ENCODE data around the gene ALOX15B. TPM values are rescaled to one million over a fixed set of nuclear protein-coding genes. Genes with fewer than 3 reads are reported as not detected.

The ALOX15B gene
- total and polyA plus RNA-seq, 9 donors, result 0.23 to 14.9 (median 0.78) TPM; not detected in 1

- no peak overlapping the region for H3K27ac ChIP-seq
- DNase-seq, result no peak
- intact Hi-C loops (cut with DNase I), result loop anchor here in 1 of 4 donors (5.0 kb wide), 1 partner anchor 220 kb away; no protein-coding TSS in a partner anchor
- H3K36me3 ChIP-seq, result no peaks in the 10 kb centered on the region
- 42 to 60% (median 54%) methylated on average over 10 of the region's 10 CpGs for WGBS, 3 donors
- no peak overlapping the region for H3K4me3 ChIP-seq
- H3K9me3 ChIP-seq, result no peaks in the 10 kb centered on the region
- TF ChIP-seq POLR2A (IDR thresholded peaks at IDR 0.05), result no peak
- peaks cover 5% of the 10 kb centered on the region for H3K4me1 ChIP-seq (ENCODE audit: insufficient read depth)
- no peaks in the 10 kb centered on the region for H3K27me3 ChIP-seq
These were observed 43.4 kb downstream of the ALOX15B start for GRCh38 chr17:8082292-8082691.

GRCh38 chr17:8084250-8084649, 45.4 kb downstream of the ALOX15B start:
- no peak overlapping the region for H3K27ac ChIP-seq
- H3K9me3 ChIP-seq, result no peaks in the 10 kb centered on the region
- no peaks in the 10 kb centered on the region for H3K36me3 ChIP-seq
- DNase-seq, result no peak
- WGBS, 3 donors, result 87 to 93% (median 88%) methylated on average over 6 of the region's 6 CpGs
- intact Hi-C loops (cut with DNase I), result loop anchor here in 1 of 4 donors (5.0 kb wide), 1 partner anchor 218 kb away; no protein-coding TSS in a partner anchor
- H3K4me1 ChIP-seq (ENCODE audit: insufficient read depth), result peaks cover 4% of the 10 kb centered on the region
- H3K27me3 ChIP-seq, result no peaks in the 10 kb centered on the region
- H3K4me3 ChIP-seq, result no peak overlapping the region
- TF ChIP-seq EP300 (IDR thresholded peaks at IDR 0.05), result no peak
- no peak for TF ChIP-seq POLR2A (IDR thresholded peaks at IDR 0.05)
- TF ChIP-seq, protein P1, sequence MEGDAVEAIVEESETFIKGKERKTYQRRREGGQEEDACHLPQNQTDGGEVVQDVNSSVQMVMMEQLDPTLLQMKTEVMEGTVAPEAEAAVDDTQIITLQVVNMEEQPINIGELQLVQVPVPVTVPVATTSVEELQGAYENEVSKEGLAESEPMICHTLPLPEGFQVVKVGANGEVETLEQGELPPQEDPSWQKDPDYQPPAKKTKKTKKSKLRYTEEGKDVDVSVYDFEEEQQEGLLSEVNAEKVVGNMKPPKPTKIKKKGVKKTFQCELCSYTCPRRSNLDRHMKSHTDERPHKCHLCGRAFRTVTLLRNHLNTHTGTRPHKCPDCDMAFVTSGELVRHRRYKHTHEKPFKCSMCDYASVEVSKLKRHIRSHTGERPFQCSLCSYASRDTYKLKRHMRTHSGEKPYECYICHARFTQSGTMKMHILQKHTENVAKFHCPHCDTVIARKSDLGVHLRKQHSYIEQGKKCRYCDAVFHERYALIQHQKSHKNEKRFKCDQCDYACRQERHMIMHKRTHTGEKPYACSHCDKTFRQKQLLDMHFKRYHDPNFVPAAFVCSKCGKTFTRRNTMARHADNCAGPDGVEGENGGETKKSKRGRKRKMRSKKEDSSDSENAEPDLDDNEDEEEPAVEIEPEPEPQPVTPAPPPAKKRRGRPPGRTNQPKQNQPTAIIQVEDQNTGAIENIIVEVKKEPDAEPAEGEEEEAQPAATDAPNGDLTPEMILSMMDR (IDR thresholded peaks at IDR 0.05), result no peak

GRCh38 chr17:8087075-8087951, 48.5 kb downstream of the ALOX15B start, which contains the start of gene ALOX12B:
TSS of gene ALOX12B (minus strand) at chr17:8087716. CDS start at chr17:8087442, 274 bp downstream.
- no peak for DNase-seq
- intact Hi-C loops (cut with DNase I), result no loop called here
- no peaks in the 10 kb centered on the region for H3K36me3 ChIP-seq
- no peaks in the 10 kb centered on the region for H3K9me3 ChIP-seq
- 77 to 83% (median 80%) methylated on average over 20 of the region's 20 CpGs for WGBS, 3 donors
- H3K27me3 ChIP-seq, result no peaks in the 10 kb centered on the region
- H3K4me3 ChIP-seq, result no peak within 1 kb of the TSS
- TF ChIP-seq, protein P1 (IDR thresholded peaks at IDR 0.05), result no peak
- TF ChIP-seq EP300 (IDR thresholded peaks at IDR 0.05) (no peak), POLR2A (IDR thresholded peaks at IDR 0.05) (no peak)
- no peaks in the 10 kb centered on the region for H3K4me1 ChIP-seq (ENCODE audit: insufficient read depth)
- H3K27ac ChIP-seq, result no peak within 1 kb of the TSS

- intact Hi-C loops (cut with DNase I), result no loop called here
- H3K27me3 ChIP-seq, result no peaks in the 10 kb centered on the region
These were observed 49.0 kb downstream of the ALOX15B start for GRCh38 chr17:8087952-8088230.

More at GRCh38 chr17:8087952-8088230, 49.0 kb downstream of the ALOX15B start:
- Histone ChIP-seq H3K36me3 (no peaks in the 10 kb centered on the region), H3K4me1 (ENCODE audit: insufficient read depth) (no peaks in the 10 kb centered on the region), H3K27ac (no peak overlapping the region), H3K9me3 (no peaks in the 10 kb centered on the region), H3K4me3 (no peak overlapping the region)
- DNase-seq, result no peak
- TF ChIP-seq EP300 (IDR thresholded peaks at IDR 0.05) (no peak), POLR2A (IDR thresholded peaks at IDR 0.05) (no peak)
- TF ChIP-seq, protein P1 (IDR thresholded peaks at IDR 0.05), result no peak
- 58 to 62% (median 62%) methylated on average over 5 of the region's 5 CpGs for WGBS, 3 donors
